ENCODE measurements around the gene RPUSD1. TPM values are rescaled to one million over a fixed set of nuclear protein-coding genes. Genes with fewer than 3 reads are reported as not detected.

RPUSD1 gene
- total and polyA plus RNA-seq, 2 donors (not counting 3 experiments of a cell fraction or from before 2014, with no cell fraction given), result 46.2 to 55.8 TPM

GRCh38 chr16:801584-802363 is 13.6 kb upstream of the RPUSD1 start:
- Histone ChIP-seq H3K27me3 (ENCODE audit: control insufficient read depth in 2 of 2, insufficient read depth in 2 of 2, low read length in 2 of 2) (peaks cover 11 to 18% of the 10 kb centered on the region in 2 experiments), H3K9me3 (replicated peaks; ENCODE audit: control insufficient read depth, insufficient read depth, low read length) (no peaks in the 10 kb centered on the region), H3K9me1 (replicated peaks; ENCODE audit: control insufficient read depth, extremely low read depth, insufficient read depth, low read length) (no peaks in the 10 kb centered on the region), H3K9ac (replicated peaks; ENCODE audit: extremely low read depth, insufficient read depth, low read length) (no peak overlapping the region), H2AFZ (ENCODE audit: low read depth, low read length) (no peak overlapping the region), H3K4me3 (replicated peaks in 1 of 3; ENCODE audit: insufficient read depth in 1 of 3, low read depth in 1 of 3, low read length in 3 of 3) (no peak overlapping the region), H3K27ac (ENCODE audit: insufficient read depth, low read depth, low read length) (no peak overlapping the region), H4K20me1 (replicated peaks; ENCODE audit: control insufficient read depth, extremely low read depth, insufficient read depth, low read length) (no peaks in the 10 kb centered on the region), H3K79me2 (ENCODE audit: control insufficient read depth, insufficient read depth, low read length) (no peaks in the 10 kb centered on the region), H3K4me2 (ENCODE audit: insufficient read depth, low read length) (no peak overlapping the region), H3K36me3 (ENCODE audit: control insufficient read depth in 2 of 2, extremely low read depth in 1 of 2, insufficient read depth in 2 of 2, low read length in 2 of 2) (no peaks in the 10 kb centered on the region), H3K4me1 (ENCODE audit: control insufficient read depth, extremely low read depth, insufficient read depth, low read length) (no peaks in the 10 kb centered on the region)
- no TSS peak for BruUV-seq (replicated peaks)
- ChIA-PET CTCF (no interaction called here), POLR2A (no interaction called here)
- no peak for FAIRE-seq
- intact Hi-C loops (cut with micrococcal nuclease), result no loop called here
- dilution Hi-C loops (cut with MboI; ENCODE audit: extremely low pct_ligation_motif_present, low sequenced_read_pairs), result no loop called here
- DNase-seq (ENCODE audit: low read depth, low spot score), result no peak
- TF ChIP-seq POLR2A (IDR thresholded peaks at IDR 0.05; ENCODE audit: low read depth, low read length) (no peak), JUN (IDR thresholded peaks at IDR 0.05; ENCODE audit: borderline replicate concordance, insufficient read depth, insufficient read length, low read depth) (no peak), CTCF (IDR thresholded peaks at IDR 0.05; ENCODE audit: extremely low read depth in 1 of 2, insufficient read depth in 1 of 2, low read depth in 1 of 2, low read length in 2 of 2) (no peak)

GRCh38 chr16:800834-801511 is 12.8 kb upstream of the RPUSD1 start:
- DNase-seq (ENCODE audit: low read depth, low spot score), result no peak
- H3K4me1 ChIP-seq (ENCODE audit: control insufficient read depth, extremely low read depth, insufficient read depth, low read length), result no peaks in the 10 kb centered on the region
- TF ChIP-seq POLR2A (IDR thresholded peaks at IDR 0.05; ENCODE audit: low read depth, low read length) (no peak), EZH2 (IDR thresholded peaks at IDR 0.05; ENCODE audit: borderline replicate concordance, low read depth, low read length, severe bottlenecking) (peak; percentile 34)
- no peak overlapping the region for H3K4me3 ChIP-seq (replicated peaks in 1 of 3; ENCODE audit: insufficient read depth in 1 of 3, low read depth in 1 of 3, low read length in 3 of 3)
- no peaks in the 10 kb centered on the region for H3K36me3 ChIP-seq (ENCODE audit: control insufficient read depth in 2 of 2, extremely low read depth in 1 of 2, insufficient read depth in 2 of 2, low read length in 2 of 2)
- no peak overlapping the region for H3K4me2 ChIP-seq (ENCODE audit: insufficient read depth, low read length)
- H2AFZ ChIP-seq (ENCODE audit: low read depth, low read length), result no peak overlapping the region
- ChIA-PET POLR2A (no interaction called here), CTCF (no interaction called here)
- H3K9ac ChIP-seq (replicated peaks; ENCODE audit: extremely low read depth, insufficient read depth, low read length), result no peak overlapping the region
- peaks cover 11 to 18% of the 10 kb centered on the region in 2 experiments for H3K27me3 ChIP-seq (ENCODE audit: control insufficient read depth in 2 of 2, insufficient read depth in 2 of 2, low read length in 2 of 2)
- dilution Hi-C loops (cut with MboI; ENCODE audit: extremely low pct_ligation_motif_present, low sequenced_read_pairs) (no loop called here), intact Hi-C loops (cut with micrococcal nuclease) (no loop called here)
- no peaks in the 10 kb centered on the region for H3K79me2 ChIP-seq (ENCODE audit: control insufficient read depth, insufficient read depth, low read length)
- H3K27ac ChIP-seq (ENCODE audit: insufficient read depth, low read depth, low read length), result no peak overlapping the region
- no peaks in the 10 kb centered on the region for H3K9me3 ChIP-seq (replicated peaks; ENCODE audit: control insufficient read depth, insufficient read depth, low read length)
- H3K9me1 ChIP-seq (replicated peaks; ENCODE audit: control insufficient read depth, extremely low read depth, insufficient read depth, low read length), result no peaks in the 10 kb centered on the region
- no peaks in the 10 kb centered on the region for H4K20me1 ChIP-seq (replicated peaks; ENCODE audit: control insufficient read depth, extremely low read depth, insufficient read depth, low read length)
- BruUV-seq (replicated peaks), result no TSS peak
- no peak for FAIRE-seq
